OCI-LY3 (cell line): ENCODE results near the gene NME8.

ENCODE experiments used
- CTCF ChIP-seq: fragments of 200-600, 300-600 bp; sonication (generic); IDR thresholded peaks from 2 replicates; pipeline ENCODE4 v1.5.1; 2014; ENCODE audit warnings: antibody characterized with exemption, low read length, low read depth
- EZH2phosphoT487 ChIP-seq: fragments of 200-600 bp; shearing (Covaris generic); IDR thresholded peaks from 2 replicates; pipeline ENCODE4 v1.6.1; 2018; ENCODE audit warnings: antibody characterized with exemption, mixed run types, low read depth

DNA sequence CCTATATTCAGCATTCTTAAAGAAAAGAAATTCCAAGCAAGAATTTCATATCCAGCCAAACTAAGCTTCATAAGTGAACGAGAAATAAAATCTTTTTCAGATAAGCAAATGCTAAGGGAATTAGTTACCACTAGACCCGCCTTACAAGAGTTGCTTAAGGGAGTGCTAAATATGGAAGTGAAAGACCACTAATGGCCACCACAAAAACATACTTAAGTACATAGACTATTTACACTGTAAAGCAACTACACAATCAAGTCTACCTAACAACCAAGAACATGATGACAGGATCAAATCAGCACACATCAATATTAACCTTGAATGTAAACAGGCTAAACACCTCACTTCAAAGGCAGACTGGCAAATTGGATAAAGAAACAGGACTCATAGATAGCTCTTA, 42.2 kb upstream of the NME8 start:
- TF ChIP-seq CTCF = no peak
- no peak for TF ChIP-seq EZH2phosphoT487
